GM18517 (cell line): ENCODE measurements around the gene PHACTR1.

ENCODE experiments used
- ATAC-seq: cut with Tn5 transposase; IDR thresholded peaks from one replicate; pipeline ENCODE4 v1.9.1; 2021; ENCODE audit warnings: mild to moderate bottlenecking, moderate library complexity; ENCODE audit not compliant: unreplicated experiment

The PHACTR1 gene

DNA sequence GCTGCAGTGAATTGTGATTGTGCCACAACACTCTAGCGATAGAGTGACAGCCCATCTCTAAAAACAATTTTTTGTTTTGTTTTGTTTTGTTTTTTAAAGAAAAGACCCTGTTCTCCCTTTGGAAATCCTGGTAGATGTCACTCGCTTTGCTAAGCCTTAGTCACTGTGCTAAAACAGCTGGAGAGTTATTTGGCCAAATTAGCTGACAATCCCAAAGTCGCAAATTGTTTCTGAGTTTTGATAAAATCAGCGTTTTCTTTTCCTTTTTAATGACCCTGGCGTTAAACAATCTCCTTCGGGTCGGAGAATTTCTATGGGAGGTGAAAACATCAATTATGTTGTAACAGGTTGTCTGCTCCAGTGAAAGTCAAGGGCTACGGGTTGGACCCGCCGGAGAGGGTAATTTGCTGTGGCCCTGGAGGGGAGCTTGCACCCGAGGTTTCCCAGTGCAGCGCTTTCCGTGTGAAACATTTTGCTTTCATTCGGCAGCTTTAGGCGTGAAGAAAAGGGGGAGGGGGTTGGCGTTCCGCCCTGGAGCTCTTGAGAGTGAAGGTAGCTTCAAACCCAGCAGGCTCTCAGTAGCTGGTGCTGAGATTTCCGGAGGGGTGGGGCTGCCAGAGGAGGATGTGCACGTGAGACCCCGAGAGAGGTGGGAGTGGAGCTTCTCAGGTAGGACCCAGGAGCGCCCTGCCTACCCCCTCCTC, 296.6 kb downstream of the PHACTR1 start:
- no peak for ATAC-seq

DNA sequence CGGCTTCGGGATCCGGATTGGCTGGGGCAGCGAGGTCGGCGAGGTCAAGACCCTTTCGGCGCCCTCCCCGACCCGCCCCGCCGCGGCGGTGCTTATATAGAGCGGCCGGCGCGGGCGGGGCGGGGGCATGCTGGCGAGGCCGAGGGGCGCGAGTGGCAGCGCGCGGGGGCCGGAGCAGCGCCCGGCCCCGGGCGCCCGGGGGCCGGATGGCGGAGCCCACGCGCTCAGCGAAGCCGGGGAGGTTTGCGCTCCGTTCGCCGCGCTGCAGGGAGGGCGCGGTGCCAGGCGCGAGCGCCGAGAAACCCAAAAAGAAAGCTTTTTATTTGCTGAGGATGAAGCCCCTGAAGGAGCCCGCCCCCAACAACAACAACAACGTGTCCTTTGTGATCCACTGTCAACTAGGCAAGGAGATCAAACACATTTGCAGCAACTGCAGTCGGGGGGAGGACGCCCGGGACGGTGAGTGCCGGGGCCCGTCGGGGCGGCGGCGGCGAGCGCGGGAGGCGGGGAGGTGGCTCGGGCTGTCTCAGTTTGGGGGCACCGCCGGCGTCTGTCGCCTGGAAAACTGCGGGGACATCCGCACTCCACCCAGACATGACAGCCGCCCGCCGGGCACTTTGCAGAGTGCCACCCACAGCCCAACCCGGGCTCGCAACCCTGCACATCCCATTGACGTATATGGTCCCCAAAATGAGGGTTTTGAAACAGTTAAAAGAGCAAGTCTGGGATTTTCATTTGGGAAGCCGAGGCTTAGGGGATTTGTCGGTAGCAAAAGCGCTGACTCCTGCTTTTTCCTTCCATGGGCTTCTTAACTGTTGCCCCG, 297.3 kb downstream of the PHACTR1 start:
- ATAC-seq: no peak

DNA sequence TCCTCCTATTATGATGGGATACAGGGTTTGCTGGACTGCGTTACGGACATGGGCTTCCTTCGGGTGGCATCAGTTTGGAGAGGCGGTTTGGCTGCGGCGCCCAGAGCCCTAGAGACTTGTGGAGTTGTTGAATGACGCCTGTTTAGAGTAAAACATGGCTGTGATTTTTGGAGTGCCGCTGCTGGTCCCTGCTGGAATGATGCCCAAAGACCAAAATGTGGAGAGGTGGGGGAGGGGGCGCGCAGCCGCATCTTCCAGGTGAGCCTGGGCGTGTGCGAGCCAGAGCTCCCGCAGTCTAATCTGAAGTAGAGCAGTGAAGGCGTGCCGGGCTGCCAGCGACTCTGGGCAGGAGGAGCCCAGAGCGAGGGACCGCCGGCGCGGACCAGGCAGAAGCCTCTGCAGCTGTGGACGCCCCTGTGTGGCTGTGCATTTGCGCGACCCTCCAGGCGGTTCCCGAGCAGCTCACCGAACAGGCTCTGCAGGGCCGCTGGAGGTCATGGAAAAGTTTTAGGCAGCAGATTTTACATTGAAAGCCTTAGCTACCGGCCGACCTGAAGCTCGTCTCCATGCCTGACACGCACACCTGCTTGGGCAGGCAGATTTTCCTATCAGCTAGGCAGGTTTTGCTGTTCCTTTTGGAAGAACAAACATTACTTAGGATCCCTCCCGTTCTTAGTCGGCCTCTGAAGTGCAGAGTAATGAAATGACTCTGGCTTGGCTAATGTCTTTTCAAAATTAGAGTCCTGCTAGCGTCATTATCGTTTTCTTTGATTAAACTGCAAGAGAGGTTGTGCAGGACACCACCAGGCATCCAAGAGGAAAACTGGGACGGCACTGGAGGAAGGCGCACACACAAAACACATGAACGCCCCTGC, 298.2 kb downstream of the PHACTR1 start:
- ATAC-seq: no peak

DNA sequence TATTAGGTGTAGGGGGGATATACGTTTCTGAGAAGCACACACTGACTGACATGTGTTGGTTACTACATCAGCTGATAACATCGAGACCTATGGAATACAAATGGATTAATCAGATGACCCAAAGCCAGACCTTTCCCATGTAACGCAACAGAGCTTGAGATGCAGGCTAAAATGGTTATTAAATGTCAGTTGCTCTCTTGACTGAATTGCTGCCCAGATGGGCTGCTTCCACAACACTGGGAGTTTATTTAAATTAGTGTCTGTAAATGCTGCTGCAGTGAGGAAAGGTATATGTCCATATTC, 298.8 kb downstream of the PHACTR1 start:
- ATAC-seq: no peak

DNA sequence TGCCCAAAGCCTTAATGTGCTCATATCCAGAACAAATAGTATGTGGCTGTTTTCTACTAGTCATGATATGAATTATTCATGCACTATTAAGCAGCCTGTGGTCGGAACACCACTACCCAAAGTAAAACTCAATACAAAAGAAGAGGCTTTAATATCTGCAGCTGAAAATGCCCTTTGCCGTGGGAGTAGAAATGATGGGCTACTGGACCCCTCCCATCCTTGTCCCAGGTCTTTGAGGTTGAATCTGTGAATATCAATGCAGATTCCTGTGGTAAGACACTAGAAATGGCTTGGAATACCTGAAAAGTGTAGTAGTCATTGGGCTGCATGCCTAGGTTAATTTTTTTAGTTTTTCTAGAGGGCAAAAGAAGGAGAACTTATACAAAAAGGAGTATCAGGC, 308.0 kb downstream of the PHACTR1 start:
- no peak for ATAC-seq

DNA sequence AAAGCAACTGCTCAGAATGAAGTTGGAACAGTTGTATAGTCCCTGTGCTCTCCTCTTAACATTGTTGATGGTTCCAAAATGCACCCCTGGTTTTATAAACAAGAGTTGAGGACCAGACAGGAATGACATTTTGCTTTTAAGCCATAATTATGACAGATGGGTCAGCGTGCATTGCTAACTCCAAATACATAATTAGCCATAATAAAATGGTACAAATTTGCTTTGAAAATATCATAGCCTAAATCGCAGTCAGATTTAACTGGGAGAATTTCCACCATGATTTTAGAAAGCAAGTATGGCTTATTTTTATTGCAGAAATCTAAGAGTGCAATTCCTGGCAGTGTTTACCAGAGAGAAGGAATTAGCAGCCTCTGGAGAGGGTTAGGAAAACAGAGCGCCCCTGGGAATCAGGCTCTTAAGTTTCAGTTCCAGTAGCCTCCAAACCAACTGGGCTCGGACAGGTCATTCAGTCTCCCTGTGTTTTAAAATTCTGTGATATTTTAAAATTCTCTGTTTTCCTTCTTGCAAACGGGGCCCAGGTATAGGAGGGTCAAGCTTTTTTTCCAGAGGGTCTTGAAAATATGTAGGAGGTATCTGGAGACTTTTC, 309.4 kb downstream of the PHACTR1 start:
- no peak for ATAC-seq

DNA sequence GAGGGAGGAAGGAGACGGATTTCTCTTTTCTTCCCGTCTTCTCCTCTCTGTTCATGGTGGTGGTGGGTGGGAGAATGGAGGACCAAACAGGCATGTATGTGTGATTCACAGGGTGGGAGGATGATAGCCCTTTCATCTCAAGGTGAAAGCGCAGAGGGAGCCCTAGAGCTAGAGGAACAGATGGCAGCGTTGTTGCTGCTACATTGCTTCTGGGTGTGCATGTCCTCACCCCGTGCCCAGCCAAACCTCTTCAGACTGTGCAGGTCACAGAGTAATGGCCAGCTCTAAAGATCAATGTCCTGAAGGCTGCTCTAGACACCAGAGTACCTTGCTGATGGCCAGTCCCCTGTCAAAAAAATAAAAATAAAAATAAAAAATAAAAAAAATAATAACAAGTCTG, 310.0 kb downstream of the PHACTR1 start:
- ATAC-seq: no peak

DNA sequence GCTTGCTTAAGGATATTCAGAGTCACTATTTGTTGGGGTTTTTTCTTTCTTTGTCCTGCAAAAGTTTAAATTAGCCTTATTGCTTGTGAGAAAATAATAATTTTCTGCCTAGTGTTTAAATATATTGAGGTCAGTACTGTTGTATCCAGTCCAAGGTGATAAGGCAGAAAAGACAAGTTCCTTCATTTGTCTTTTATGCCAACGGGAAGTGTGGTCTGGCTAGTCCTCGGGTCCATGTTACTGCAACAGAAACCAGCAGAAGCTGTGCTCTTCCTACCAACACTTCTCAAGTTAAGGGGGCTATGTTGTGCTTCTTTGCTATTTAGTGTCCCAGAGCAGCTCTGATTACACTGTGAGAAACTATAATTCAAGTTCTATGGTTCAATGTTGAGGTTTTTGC, 310.6 kb downstream of the PHACTR1 start:
- no peak for ATAC-seq

DNA sequence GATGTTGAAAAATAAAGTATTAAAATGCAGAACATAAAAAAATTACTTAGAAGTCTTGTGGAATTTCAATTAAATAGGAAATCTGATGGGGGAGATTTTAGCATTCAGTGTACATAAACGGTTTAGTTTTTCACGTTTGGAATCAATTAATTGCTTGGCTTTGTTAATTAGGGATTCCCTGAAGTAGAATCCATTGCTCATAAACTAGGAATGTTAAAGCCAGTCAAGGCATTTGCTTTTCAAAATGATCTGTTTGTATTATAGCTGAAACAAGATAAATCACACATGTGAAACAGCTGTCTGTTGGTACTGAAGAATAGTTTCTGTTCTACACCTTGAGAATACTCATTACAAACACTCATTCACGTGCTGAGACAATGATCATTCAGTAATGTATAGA, 313.8 kb downstream of the PHACTR1 start:
- no peak for ATAC-seq

DNA sequence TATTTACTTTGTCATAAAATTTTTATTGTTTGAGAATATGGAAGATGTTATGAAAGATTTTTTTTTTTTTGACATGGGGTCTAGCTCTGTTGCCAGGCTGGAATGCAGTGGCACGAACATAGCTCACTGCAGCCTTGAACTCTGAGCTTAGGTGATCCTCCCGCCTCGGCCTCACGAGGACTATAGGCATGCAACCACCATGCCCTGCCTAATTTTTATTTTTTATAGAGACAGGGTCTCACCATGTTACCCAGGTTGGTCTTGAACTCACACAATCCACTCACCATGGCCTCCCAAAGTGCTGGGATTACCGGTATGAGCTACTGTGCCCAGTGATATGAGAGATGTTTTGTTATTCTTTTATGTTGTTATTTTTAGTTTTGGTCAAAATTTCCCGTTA, 316.0 kb downstream of the PHACTR1 start:
- ATAC-seq: no peak

DNA sequence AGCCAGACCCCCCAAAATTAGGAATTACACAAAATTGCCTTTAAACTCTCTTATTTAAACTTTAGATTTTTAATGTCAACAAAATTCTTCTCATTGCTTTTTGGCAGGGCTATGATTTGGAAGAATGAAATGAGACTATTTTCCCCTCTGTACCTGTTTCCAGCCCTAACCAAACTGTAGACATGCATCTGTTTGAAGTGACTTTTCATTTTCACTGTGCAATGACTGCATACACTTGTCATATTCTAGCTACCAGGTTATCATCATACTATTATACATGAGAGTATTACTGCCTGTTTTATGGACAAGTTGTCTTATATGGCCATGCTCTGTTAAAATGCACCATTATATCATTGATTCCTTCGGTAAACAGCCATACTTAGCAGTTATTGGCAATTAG, 316.6 kb downstream of the PHACTR1 start:
- ATAC-seq: no peak

DNA sequence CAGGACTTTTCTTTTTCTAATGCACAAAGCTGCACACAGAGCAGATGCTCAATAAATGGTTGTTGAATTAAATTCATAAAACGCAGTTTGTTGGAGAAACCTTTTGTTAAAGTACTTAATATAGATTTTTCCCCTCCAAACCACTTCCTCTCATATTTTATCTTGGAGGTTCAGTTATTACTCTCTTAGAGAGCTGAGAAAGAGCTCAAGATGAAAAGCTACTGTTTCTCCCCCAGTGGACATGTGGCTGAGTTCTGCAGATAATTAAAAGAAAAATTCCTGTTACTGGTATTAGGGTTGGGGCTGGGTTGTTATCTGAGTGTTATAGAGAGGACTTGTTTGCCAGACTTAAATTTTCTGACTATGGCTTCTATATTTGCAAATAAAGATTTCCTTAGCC, 317.7 kb downstream of the PHACTR1 start:
- ATAC-seq: no peak

DNA sequence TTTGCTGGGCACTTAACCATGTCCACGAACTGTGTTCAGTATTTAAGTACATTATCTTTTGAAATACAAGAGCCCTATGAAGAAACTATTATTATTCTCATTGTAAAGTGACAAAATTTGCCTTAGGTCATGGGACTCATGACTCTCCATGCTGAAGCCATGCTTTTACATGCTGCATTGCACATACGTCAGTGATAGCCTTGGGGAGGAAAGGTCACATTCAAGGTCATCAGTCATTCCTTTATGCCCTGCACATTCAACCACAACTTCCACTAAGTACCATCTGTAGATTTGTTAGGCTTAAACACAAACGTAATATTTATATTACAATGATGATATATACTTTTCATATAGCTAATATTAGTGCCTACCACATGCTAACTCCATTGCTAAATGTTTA, 319.0 kb downstream of the PHACTR1 start:
- ATAC-seq: no peak

DNA sequence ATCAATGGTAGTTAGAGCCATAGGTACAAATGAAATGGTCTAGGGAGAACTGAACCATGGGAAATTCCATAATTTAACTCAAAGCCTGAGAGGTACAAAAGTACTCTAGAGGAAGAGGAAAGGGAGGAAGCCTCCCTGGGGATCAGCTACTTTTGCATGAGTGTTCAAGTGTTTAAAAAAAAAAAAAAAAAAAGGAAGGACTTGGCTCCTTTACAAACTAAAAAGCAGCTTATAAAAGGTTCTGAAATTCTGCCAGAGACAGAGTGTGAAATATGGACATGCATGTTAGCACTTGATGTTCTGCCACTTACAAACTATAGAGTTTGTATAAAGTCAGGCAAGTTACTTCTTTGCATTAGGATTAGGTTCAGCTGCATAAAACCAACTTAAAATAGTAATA, 321.7 kb downstream of the PHACTR1 start:
- no peak for ATAC-seq

DNA sequence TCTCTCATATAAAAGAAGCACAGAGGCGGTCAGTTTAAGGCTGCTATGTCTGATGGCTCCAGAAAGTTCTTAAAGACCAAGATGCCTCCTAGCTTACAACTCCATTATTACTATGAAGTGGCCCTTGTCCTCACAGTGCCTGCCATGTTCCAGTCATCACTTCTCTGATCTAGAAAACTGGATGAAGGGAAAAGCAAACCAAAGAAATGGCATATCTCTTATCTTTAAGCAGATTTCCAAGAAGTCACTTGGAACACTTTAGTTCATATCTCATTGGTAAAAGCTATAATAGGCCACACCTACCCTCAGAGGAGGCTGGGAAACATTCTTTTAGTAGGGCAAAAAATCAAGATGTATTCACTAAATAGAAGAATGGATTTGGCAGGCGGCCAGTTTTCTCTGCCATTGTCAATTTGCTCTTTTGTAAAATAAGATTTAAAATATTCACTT, 322.2 kb downstream of the PHACTR1 start:
- no peak for ATAC-seq

DNA sequence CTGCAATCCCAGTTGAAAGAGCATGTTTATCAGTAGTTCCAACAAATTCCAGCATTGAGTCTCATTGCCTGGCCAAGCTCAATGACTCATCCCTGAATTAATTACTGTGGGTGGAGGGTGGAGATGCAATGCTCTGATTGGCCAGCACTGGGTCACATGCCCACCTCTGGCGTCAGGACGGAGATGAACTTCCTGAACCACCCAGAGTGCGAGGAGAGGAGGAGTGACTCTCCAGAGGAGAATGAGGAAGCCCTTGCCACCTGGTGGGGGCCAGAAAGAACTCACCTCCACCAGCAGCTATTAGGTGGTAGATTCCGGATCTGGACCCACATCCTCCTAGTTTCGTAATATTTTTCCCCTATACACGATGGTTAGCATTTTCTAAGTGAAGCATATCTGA, 327.8 kb downstream of the PHACTR1 start:
- no peak for ATAC-seq

DNA sequence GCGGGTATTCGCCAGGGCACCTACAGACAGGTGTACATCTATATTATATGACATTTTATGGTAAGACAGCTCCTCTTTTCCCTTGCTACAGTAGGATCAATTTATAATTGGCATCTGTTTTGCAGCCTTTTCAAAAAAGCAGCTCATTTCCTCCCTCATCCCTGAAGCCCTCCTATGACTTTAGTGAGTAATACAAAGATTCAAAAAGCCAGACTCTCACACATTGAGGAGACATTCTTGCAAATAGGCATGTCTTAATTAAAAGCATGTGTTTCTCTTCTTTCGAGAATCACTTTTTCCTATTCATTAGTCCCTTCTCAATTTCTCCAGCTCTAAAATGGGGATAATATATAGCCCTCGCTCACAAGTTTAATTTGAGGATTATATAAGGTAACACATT, 328.3 kb downstream of the PHACTR1 start:
- no peak for ATAC-seq

DNA sequence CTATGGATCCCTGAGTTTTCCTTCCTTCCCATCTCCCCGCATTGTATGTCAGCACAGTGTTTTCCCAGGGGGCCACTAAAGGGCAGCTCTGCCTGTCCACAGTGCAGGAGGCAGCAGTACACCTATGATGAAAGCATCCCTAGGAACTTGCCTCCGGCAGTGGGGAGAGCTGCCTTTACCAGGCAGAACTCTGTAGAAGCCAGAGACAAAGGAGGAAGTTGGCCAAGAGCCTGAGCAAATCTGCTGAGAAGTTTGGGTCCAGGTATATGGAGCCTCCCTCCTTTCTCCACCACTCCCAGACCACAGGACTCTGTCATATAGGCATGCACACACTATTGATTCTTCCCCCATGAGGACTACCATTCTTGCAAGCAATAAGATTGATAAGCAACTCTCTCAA, 329.1 kb downstream of the PHACTR1 start:
- no peak for ATAC-seq

DNA sequence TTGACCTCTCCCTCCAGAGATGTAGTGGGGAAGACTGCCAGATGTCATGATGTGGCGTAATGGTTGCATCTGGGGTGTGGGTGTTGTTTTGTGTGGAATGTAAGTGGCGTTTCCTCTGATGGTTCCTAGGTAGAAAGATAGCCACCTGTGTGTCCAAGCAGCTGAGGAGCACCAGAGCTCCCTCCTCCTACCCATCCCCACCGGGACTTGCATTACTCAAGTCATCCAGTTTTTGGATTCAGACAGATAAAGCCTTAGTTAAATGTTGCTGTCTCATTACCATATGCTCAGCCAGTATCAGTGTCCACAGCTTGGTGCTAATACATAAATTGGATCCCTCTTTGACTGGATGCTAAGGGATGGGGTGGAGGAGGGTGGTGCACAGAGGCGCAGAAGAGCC, 329.5 kb downstream of the PHACTR1 start:
- ATAC-seq: no peak

DNA sequence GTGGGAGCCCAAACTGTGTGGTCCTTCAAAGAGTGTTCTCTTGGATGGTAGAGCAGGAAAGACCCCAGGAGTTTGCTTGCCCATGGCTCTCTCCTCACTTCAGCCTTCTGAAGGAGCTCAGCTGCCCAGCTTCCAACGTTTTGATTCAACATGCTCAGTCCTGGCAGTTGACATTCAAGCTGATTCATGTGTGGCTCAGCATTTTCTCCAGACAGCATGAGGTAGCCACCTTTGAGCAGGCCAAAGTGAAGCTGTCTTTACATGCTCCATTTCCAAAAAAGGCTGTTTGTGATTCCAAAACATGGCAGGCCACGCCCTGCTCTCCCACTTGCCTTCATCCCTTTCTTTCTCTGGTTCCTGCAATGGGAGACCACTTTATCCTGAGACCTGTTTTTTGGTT, 331.5 kb downstream of the PHACTR1 start:
- no peak for ATAC-seq

DNA sequence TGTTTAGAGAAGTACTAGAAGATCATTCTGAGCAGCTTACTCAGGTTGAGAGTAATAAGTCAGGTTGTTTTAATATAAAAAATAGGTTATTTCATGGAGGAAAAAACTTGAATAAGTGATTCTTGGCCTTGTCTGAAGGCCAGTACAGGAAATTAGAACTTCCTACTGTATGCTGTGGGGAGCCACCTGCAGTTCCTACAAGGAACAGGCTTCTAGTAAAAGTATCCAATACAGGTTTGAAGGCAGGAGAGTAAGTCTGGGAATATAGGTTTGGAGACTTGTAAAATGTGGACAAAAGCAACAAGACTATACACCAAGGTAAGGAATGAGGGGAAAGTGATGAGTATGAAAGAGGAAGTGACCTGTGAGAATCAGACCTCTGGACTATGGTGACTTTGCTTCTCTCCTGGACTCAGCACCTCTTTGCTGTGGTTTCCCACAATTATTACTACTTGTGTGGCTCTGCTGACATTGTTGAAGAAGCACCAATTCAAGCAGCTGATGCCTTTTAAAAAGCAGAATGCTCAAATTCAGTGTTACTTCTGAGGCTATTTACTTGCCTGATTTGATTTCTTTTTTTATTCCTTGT, 333.2 kb downstream of the PHACTR1 start:
- no peak for ATAC-seq
